NCI-H82 treated with DMSO at 0.1 percent for 48 hours (cell line): ENCODE results near the gene ASB1.
A peak's percentile ranks its signal among the peaks of the same experiment; 100 is the strongest.

Experiments
- DNase-seq: peaks from one replicate; lab custom pipeline; 2025; ENCODE audit not compliant: unreplicated experiment; lab: John Stamatoyannopoulos, UW

ASB1 gene

GRCh38 chr2:238426568-238427434, at the start of gene ASB1:
ASB1 (plus strand) TSS chr2:238426927; CDS start chr2:238427071, 144 bp downstream.
- DNase-seq, result peak; percentile 61

- no peak for DNase-seq
Measured at GRCh38 chr2:238378230-238379095, 48.3 kb upstream of the ASB1 start.

GRCh38 chr2:238379096-238379810, 47.5 kb upstream of the ASB1 start:
- DNase-seq, result no peak

GRCh38 chr2:238380336-238380735, 46.4 kb upstream of the ASB1 start:
- DNase-seq, result no peak

GRCh38 chr2:238380785-238381184, 45.9 kb upstream of the ASB1 start:
- DNase-seq, result no peak

GRCh38 chr2:238381341-238382115, 45.2 kb upstream of the ASB1 start:
- no peak for DNase-seq

GRCh38 chr2:238382381-238382781, 44.3 kb upstream of the ASB1 start:
- no peak for DNase-seq

GRCh38 chr2:238383135-238383534, 43.6 kb upstream of the ASB1 start:
- DNase-seq, result no peak

- no peak for DNase-seq
Measured at GRCh38 chr2:238383743-238384380, 42.9 kb upstream of the ASB1 start.

GRCh38 chr2:238387332-238387731, 39.4 kb upstream of the ASB1 start:
- DNase-seq, result no peak

GRCh38 chr2:238388794-238389193, 37.9 kb upstream of the ASB1 start:
- no peak for DNase-seq

GRCh38 chr2:238389988-238390589, 36.6 kb upstream of the ASB1 start:
- DNase-seq, result no peak

GRCh38 chr2:238391042-238391689, 35.6 kb upstream of the ASB1 start:
- DNase-seq, result peak; percentile 18

- DNase-seq, result no peak
Measured at GRCh38 chr2:238396663-238397062, 30.1 kb upstream of the ASB1 start.

GRCh38 chr2:238397356-238397755, 29.4 kb upstream of the ASB1 start:
- DNase-seq, result no peak

- DNase-seq, result no peak
Measured at GRCh38 chr2:238398577-238398976, 28.1 kb upstream of the ASB1 start.

GRCh38 chr2:238399094-238399493, 27.6 kb upstream of the ASB1 start:
- DNase-seq, result no peak

- no peak for DNase-seq
Measured at GRCh38 chr2:238401551-238401950, 25.2 kb upstream of the ASB1 start.
